Spleen (tissue), 7 donors: ENCODE data around the gene MITD1.
A peak's percentile ranks its signal among the peaks of the same experiment; 100 is the strongest.

Experiments
- CTCF ChIP-seq, 11 experiments: fragments of 200-600 bp in 7 of 11; fragments of 450-650 bp in 4 of 11; sonication (generic) in 4 of 11; IDR thresholded peaks in 8 of 11; conservative IDR thresholded peaks in 3 of 11; 1 replicate in 7 of 11; 2 replicates in 4 of 11; pipeline versions ENCODE4 v1.4.0 to v1.8.0; 2016 to 2021; ENCODE audit warnings: antibody characterized with exemption in 11 of 11, inconsistent platforms in 4 of 11, mild to moderate bottlenecking in 1 of 11
- POLR2AphosphoS5 ChIP-seq, 3 donors: sonication (generic); formaldehyde crosslinking; IDR thresholded peaks; one replicate each; pipeline ENCODE4 v1.5.1; 2017; ENCODE audit warnings: antibody characterized with exemption in 3 of 3
- donor health status: DM: no; HTN: no; CAD: no; lungs with moderate emphysema.
- donor health status: DM: no; HTN: no; CAD: no.
- donor health status: DM: no; HTN: no; CAD: no.

- TF ChIP-seq CTCF (IDR thresholded peaks at IDR 0.05 in 8 of 11, conservative IDR thresholded peaks at IDR 0.05 in 3 of 11) (peak in 4 of 11 experiments; percentile 14 to 39 (median 30)), POLR2AphosphoS5 (IDR thresholded peaks at IDR 0.05) (peak; percentile 97 to 98 (median 97))
Observed at GRCh38 chr2:99154643-99155536, 26.0 kb downstream of the MITD1 start, which contains the start of the genes LIPT1 and TSGA10.
